Gastroesophageal sphincter (tissue), 3 donors: Measurements from ENCODE around the gene SNRNP70.

Experiments used
- CTCF ChIP-seq, 4 experiments: fragments of 200-600 bp in 2 of 4; fragments of 450-650 bp in 2 of 4; sonication (generic) in 1 of 4; IDR thresholded peaks; one replicate each; pipeline ENCODE4 v1.5.1; 2017 to 2019; ENCODE audit warnings: antibody characterized with exemption in 4 of 4, mild to moderate bottlenecking in 2 of 4, moderate library complexity in 2 of 4
- EP300 ChIP-seq: sonication (generic); formaldehyde crosslinking; IDR thresholded peaks from one replicate; pipeline ENCODE4 v1.6.1; 2017; ENCODE audit warnings: antibody characterized with exemption, mild to moderate bottlenecking
- POLR2AphosphoS5 ChIP-seq: sonication (generic); formaldehyde crosslinking; IDR thresholded peaks from one replicate; pipeline ENCODE4 v1.6.1; 2017; ENCODE audit warnings: antibody characterized with exemption

- TF ChIP-seq CTCF (IDR thresholded peaks at IDR 0.05) (no peak), EP300 (no peak), POLR2AphosphoS5 (no peak)
These were observed 838 bp upstream of the SNRNP70 start for GRCh38 chr19:49084206-49085019.
